HG03064 (cell line): ENCODE results near the gene NSMCE1.

Experiments used
- ATAC-seq: cut with Tn5 transposase; IDR thresholded peaks from one replicate; pipeline ENCODE4 v1.9.1; 2021; ENCODE audit warnings: low read depth; ENCODE audit not compliant: unreplicated experiment

Gene NSMCE1

DNA sequence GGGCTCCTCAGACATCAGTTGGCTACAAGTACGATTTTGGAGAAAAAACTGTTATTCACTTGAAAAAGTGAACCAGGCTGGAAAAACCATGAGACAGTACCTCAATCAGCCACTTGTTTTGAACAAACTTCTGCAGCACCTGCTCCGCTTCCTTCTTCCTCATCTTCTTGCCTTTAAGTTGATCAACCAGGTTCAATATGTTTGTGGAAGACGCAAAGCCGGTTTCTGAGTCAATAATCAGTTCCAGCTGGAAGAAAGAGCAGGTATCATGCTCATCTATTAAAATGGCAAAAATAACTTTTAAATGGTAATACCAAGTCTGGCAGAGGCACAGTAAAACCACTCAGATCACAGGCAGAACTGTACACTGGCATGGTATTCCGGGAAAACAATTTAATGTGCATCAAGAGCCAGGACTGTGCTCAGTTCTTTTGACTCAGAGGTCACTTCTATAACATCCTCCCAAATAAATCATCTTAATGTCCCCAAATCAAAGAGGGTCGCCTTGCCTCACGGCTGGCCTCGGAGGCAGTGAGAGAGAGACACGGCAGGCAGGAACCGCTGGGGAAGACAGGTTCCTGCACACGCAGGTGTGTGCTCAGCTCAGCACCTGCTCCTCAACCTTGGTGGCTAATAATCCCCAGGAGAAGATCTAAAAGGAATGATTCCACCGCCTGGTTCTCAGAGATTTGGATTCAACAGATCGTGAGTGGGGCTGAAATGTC lies 35.5 kb downstream of the NSMCE1 start:
- ATAC-seq: no peak

DNA sequence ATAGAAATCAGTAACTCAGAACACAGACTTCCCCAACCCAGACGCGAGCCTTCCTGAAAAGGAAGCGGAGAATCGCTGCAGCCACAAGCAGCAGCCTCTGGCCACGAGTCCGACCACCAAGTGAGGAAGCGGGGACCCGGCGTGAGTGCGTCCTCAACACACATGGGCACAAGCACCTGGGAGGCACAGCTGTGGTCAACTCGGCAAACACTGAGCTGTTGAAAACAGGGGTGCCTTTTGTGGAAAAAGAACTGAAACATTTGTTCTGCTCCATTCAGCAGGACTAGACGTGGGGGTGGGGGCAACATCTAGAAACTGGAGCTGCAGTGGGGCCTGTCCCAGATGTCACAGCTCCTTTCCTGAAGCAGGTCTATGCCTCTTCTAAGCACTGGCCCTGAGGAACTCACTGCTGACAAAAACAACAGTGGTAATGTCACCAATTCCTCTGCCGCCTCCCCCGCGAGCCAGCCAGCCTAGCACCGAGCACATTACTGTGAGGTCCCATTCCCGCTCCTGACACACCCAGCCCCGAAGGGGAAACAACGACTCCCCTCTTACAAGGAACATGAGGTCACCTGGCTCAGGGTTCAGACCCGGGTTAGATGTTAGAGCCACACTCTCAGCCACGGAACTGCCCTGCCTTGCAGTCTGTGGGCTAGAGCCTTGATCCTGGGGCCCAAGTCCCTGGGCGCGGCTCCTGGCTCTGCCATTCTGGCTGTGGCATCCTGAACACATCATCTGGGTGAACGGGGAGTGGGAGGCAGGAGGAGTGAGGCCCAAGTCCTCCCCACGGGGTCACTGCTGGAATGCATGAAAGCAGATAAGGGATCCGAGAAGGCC lies 36.3 kb downstream of the NSMCE1 start:
- peak; percentile 52 for ATAC-seq

DNA sequence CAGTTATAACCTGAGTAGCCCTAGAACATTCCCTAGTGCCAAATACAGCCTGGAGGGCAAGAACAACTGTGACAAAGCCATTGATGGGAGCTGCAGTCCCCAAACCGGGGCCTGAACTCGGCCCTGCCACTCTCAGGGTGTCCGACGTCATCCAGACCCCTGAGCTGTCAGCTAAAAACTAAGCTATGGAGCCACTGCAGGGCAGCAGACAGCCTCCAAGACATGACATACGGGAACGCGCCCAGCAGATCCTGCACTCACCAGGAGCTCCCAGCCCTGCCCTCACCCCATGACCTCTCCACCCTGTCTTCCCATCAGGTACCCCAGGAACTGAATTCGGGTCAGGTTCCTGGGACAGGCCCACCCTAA lies 36.9 kb downstream of the NSMCE1 start:
- ATAC-seq: no peak

DNA sequence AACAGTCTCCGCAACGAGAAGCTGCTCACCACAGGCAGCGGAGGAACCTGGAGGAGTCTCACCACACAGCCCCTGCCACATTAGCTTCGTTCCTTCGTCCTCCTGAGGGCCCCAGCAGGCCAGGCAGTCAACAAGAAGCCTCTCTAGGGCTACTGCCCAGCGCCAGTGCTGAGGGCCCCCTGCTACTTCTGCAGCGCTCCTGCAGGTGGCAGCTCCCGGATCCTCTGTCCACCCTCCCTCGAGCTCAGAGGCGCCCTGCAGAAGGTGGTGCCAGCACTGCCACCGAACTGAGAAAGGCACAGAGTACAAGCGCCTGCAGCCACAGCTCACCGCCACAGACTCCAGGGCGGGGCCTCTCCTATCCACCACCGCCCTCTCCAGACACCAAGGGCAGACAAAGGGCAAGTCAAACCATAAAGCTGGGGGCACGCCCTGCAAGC lies 38.0 kb downstream of the NSMCE1 start:
- no peak for ATAC-seq

DNA sequence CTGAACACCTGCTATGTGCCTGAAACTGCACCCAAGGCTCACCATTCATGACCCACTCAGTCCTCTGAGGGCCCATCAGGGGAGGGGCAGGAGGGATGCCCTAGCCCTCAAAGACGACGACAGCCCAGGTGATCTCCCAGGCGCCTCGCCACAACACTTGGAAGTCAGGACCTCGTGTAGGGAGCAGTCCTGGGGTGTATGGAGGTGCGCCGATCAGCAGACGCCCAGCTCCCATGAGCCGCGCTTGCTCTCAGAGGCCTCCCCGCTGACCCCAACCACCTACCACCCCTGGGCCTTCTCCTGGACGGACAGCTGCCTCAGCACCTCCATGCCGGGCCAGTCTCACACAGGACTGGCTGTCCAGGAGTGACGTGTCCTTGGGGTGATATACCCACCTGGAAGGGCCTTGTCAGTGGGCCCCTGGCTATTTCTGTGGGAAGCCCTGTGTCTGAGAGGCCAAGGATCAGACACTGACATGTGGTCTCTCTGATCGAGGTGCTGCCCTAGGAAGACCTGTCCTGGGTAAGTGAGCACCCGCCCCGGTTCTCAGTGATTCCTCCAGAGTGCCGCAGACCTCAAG lies 38.6 kb downstream of the NSMCE1 start:
- ATAC-seq: no peak

DNA sequence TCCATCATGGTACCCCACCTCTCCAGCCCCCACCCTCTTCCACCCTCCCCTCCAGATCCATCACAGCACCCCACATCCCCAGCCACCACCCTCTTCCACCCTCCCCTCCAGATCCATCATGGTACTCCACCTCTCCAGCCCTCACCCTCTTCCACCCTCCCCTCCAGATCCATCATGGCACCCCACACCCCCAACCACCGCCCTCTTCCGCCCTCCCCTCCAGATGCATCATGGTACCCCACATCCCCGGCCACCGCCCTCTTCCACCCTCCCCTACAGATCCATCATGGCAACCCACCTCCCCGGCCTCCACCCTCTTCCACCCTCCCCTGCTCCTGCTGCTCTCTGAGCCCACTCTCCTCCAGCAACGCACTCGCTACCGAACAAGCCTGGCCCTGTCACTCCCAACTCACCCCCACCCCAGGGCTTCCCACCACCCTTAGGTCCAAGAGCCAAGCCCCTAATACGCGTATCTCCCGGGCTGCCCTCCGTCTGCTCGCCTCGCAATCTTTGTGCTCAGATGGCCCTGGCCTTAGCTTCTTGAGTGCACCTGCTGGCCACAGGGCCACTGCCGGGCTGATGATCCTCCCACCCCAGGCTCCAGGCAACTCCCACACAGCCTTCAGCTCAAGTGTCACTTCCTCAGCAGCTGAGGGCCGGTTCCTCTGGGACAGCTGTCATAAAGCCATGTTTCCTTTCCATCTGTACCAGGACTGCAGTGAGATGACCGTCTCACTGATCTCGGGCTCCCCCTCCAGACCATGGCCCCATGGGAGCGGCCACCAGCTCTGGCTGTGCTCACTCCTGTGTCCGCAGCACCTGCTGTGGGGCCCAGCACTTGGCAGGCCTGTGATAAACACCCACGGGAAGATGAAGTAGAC lies 39.7 kb downstream of the NSMCE1 start:
- no peak for ATAC-seq

DNA sequence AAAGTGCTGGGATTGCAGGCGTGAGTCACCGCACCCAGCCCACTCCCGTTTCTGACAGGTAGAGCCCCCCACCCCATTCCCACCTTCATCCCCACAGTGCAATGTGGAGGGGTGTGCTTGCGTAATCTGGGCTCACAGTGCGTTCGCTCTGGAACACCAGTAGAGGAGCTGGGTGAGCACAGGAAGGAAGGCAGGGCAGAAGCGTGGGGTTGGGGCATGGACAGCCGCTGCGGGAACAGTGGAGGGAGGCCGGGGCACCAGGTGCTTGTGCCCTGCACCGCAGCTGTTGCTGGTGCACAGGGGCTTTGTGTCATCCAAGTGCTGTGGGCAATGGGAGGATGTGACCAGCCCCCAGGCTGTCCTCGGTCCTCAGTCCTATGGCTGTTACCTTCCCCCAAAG lies 40.5 kb downstream of the NSMCE1 start:
- ATAC-seq: no peak

DNA sequence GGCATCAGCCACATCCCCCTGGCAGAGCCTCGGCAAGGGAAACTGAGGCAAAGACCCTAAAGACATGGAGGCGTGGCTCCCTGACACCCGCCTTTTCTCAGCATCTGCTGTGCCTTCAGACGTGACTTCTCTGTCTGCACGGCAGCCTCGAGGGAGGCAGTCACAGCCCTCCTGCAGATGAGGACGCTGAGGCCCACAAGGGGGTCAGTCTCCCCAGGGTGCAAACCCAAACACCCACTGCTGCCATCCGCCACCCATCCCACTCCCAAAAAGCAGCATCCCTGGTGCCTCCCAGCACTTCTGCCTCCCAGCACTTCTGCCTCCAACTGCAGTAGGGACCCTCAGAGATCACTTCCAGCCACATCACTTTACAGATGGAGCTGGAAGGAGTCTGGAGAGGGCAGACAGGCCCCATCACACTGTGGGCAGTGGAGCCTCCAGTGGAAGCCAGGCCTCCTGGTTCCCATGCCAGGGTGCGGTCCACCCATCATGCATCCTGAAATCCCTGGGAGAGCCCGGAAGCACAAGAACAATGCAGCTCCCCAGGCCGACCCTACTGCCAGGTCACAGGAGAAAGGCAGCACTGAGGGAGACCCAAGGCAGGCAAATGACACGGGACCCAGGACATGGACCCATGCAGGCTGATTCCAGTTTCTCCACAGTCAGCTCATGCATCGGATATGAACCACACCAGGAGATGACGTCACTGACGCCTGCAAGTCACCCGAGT lies 41.4 kb downstream of the NSMCE1 start:
- no peak for ATAC-seq

DNA sequence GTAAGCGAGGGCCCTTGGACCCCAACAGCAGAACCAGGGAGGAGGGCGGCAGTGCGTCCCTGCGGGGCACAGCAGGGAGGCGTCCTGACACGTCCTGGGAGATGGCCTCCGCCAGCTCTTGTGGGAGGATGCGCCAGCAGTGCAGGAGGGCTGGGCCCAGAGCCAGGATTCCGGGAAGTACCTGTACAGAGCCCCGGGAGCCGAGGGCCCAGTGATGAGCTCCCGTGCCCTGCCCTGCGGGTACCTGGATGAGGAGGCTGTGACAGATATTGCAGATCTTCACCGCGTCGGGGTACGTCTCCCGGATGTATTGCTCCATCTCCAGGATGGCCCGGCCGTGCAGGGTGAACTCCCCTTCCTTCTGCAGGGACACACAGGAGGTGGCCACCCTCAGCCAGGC lies 42.1 kb downstream of the NSMCE1 start:
- ATAC-seq: no peak

DNA sequence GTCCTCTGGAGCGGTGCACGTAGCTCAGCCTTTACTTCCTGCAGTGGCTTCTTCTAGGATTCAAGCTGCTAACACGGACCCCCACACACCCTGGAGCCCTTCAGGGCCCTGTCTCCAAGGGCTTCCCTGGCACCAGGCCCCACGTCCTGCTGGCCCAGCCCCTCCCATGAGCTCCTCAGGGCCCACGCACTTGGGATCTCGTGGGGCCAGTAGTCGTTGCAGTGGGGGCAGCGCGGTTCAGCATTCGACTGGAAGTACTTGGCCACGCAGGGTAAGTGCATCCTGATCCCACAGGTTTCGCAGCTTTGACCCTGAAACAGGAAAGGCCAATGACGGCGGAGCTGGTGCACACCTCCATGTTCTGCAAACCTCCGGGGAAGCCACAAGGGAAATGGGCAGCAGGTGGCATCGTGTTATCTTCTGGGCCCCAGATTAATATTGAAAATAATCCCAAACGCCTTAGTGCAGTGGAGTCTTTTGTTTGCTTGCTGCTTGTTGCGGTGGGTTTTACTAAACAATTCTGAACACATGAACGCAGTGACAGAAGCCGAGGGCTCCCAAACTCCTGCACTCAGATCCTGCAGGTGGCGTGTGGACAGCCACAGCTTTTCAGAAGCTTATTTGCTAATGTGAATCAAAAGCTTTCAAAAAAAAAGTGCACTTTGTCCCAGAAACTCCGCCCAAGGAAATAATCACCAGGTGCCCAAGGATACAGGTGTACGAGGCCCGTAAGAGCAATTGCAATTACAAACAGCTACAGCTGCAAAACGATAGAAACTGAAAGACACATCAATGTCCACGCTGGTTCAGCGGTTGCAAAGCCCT lies 42.8 kb downstream of the NSMCE1 start:
- no peak for ATAC-seq

DNA sequence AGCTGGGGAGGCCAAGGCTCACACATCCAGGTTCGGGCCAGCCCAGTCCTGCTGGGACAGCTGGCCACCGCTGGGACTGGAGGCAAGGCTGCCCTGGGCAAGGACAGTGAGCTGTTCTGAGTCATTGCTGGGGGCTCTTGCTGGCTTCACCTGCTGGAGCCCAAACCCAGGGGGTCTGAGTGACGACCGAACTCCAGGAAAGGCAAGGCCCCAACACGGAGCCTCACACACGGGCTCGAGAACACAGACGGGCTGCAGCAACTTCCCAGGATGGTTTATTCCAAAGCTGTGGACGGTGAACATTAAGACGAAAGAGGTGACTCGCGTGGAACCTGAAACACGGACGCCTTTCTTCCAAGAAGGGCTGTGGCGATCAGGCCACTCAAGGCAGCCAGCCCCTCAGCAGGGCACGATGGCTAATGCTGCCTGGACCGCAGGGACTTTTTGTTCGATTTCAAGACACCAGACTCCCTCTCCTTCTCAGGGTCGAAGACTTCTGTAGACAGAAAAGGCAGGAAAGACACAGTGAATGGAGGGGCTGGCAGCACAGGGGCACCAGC lies 43.8 kb downstream of the NSMCE1 start:
- no peak for ATAC-seq

DNA sequence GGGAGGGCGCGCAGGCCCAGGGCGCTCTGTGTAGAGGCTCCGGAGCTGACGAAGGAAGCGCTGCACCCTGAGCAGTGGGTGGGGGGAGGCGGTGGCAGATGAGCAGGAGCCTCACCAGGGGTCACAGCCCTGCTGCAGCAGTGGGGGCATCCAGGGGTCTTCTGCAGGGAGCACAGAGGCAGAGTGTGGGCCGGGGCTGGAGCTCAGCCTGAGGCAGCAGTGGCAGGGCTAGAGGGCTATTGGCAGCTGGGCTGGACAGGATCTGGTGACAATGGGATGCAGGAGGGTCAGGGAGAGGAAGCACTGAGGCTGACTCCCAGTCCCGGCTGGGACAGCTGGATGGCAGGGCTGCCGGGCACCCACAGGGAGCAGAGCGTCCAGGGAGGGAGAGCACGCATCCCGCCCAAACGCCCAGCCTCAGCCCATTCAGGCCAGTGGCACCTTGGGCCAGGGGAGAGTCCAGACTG lies 44.3 kb downstream of the NSMCE1 start:
- no peak for ATAC-seq

DNA sequence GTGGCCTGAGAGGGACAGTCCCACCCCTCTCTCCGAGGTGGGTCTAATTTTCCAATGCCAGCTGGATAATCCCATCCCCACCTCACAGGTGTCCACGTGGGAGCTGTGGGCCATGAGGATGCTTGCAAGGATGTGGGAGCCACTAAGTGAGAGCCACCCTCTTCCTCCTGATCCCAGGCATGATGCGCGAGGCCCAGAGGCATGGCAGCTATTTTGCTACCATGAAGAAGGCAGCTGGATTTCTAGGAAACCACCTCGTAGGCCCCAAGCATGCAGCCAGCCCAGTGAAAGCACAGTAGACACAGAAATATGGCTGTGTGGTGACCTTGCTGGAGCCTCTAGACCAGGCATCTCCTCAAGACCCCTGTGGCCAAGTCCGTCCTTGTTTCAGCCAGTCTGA lies 44.9 kb downstream of the NSMCE1 start:
- no peak for ATAC-seq

DNA sequence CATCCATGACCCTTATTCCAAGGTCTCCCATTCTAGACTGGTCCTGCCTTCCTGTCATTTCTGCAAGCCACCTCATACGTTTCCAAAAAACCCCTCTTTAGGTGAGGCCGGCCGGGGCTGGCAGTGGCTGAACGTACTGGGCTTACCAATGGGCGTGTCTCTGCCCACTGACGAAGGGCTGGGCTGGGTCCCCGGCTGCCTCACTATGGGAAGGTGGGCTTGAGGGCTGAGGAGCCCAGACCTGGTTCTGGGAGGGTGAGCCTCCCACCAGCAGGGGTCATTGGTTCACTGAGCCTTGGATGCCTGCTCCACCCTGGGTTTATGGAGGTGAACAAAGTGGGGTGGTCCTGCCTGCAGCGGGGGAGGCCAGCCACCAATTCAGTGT lies 45.4 kb downstream of the NSMCE1 start:
- no peak for ATAC-seq

DNA sequence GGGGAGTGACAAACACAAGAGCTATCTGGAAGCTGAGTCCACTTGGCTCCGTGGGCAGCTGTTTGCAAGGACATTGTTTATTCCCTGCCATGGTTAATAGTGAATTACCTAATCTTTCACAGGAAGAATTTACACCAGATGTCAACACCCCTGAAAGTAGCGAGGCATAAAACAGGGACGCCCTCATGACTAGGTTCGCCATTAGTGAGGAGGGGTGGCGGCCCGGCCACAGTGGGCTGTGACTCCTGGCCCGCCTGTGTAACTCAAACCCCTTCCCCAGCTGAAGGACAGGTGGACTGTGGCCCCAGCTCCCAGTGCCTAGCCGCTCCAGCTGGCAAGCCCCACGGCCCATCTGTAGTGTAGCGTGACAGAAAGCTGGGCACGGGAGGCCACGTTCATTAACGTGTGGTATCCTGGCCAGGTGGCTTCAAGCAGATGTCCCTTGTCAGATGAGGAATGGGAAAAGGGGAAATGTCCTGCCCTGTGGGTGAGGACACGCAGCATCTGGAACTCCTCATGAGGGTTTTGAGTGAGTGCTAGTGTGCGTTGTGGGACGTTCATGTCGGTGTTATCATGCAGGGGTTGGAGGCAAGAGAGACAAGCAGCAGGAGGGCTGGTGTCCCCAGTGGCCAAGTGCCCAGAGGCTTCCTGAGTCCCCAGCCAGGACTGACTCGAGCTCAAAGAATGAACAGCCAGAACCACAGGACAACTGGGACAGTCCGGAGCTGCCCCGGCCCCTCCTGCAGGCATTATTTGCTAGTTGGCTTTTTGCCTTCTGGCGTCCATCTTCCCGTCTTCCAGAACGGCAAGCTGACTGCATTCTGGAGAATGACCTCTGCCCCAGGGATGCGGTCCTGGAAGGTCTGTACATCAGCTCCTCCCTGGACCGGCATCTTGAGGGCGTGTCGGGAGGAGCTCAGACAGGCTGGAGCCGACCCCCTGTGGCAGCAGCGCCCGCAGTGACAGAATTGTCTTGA lies 46.0 kb downstream of the NSMCE1 start:
- ATAC-seq: no peak

DNA sequence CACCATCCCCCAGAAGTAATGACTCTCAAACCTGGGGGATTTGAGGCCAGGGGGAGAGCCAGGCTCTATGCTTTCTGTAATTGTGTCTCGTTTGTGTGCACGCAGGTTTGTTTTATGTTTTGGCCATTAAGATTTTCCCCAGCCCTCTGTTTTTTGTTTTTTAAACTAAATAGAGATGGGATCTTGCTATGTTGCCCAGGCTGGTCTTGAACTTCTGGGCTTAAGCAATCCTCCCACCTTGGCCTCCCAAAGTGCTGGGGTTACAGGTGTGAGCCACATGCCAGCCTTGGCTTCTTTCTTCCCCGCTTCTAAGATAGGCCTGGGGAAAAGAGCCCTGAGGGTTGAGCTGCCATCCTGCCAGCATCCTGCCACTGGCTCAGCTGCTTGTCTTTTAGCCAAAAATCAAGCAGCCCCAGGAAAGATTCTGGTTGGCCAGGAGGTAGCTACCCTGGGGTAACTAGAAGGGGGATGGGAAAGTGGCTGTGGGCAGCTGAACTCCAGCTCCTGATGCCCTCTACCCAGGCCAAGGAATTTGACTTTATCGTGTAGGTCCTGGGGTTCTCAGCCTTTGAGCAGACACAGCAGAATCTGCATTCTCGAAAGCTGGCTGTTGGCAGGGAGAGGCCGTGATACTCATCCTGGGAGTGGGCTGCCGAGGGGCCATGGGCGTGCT lies 46.9 kb downstream of the NSMCE1 start:
- no peak for ATAC-seq

DNA sequence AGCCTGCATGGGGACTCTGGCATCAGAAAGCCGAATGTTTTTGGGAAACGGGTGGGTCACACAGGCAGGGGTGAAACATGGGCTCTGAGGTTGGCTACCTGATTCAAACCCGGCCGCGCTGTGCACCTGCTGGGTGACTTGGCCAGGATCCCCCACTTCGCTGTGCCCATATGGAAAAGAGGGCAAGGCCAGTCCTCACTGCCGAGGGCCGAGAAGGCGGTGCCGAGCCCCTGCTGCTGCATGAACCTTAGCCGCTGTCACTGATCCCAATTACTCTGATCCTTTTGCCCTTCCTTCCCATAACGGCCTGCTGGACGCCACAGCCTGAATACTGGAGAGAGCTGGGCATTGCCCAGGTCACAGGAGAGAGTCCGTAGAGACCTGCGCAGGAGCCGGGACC lies 47.6 kb downstream of the NSMCE1 start:
- no peak for ATAC-seq
